MV-4-11 (cell line): ENCODE data around the gene TFCP2.
A peak's percentile ranks its signal among the peaks of the same experiment; 100 is the strongest.
"Not testable (repeated sequence)": the region's sequence is repeated elsewhere in the genome, so short reads cannot be mapped to it uniquely, and the experiment has no call there.

Source experiments
- DNase-seq: peaks from one replicate; lab custom pipeline; 2025; lab: John Stamatoyannopoulos, UW

Gene TFCP2

GRCh38 chr12:51172515-51173431 is at the start of gene TFCP2:
Gene TFCP2, minus strand, starts transcription at chr12:51173135. Its CDS starts 713 bp downstream, at chr12:51172422.
- peak; percentile 94 for DNase-seq

- no peak for DNase-seq
These were observed 49.5 kb upstream of the TFCP2 start for GRCh38 chr12:51222461-51222860.

- DNase-seq: not testable (repeated sequence)
These were observed 46.9 kb upstream of the TFCP2 start for GRCh38 chr12:51219857-51220256.

- no peak for DNase-seq
These were observed 46.4 kb upstream of the TFCP2 start for GRCh38 chr12:51219322-51219721.

GRCh38 chr12:51218607-51219161 is 45.7 kb upstream of the TFCP2 start:
- DNase-seq: no peak

GRCh38 chr12:51217968-51218606 is 45.2 kb upstream of the TFCP2 start, which contains the start of gene POU6F1:
Gene POU6F1, minus strand, starts transcription at chr12:51218062. Its CDS starts 11,226 bp downstream, at chr12:51206836.
- peak; percentile 49 for DNase-seq

GRCh38 chr12:51217133-51217967 is 44.4 kb upstream of the TFCP2 start:
- DNase-seq: no peak

GRCh38 chr12:51216642-51217041 is 43.7 kb upstream of the TFCP2 start:
- DNase-seq: no peak

- DNase-seq: no peak
These were observed 42.0 kb upstream of the TFCP2 start for GRCh38 chr12:51214895-51215294.

GRCh38 chr12:51210690-51211395 is 37.9 kb upstream of the TFCP2 start:
- DNase-seq: no peak

- DNase-seq: no peak
These were observed 36.3 kb upstream of the TFCP2 start for GRCh38 chr12:51209259-51209658.

- DNase-seq: no peak
These were observed 35.2 kb upstream of the TFCP2 start for GRCh38 chr12:51208016-51208660.

- DNase-seq: no peak
These were observed 32.4 kb upstream of the TFCP2 start for GRCh38 chr12:51205350-51205749.

GRCh38 chr12:51202718-51203117 is 29.8 kb upstream of the TFCP2 start:
- DNase-seq: no peak

- no peak for DNase-seq
These were observed 27.9 kb upstream of the TFCP2 start for GRCh38 chr12:51200806-51201205.

GRCh38 chr12:51200156-51200555 is 27.2 kb upstream of the TFCP2 start:
- DNase-seq: no peak

- DNase-seq: no peak
These were observed 26.5 kb upstream of the TFCP2 start for GRCh38 chr12:51199366-51199945.

- no peak for DNase-seq
These were observed 25.8 kb upstream of the TFCP2 start for GRCh38 chr12:51198568-51199365.

GRCh38 chr12:51197736-51198567 is 25.0 kb upstream of the TFCP2 start:
- DNase-seq: no peak
